CD14-positive monocyte (primary cell): ENCODE results near the gene SLC35B3. TPM values are rescaled to one million over a fixed set of nuclear protein-coding genes. Genes with fewer than 3 reads are reported as not detected.

Experiments
- DNase-seq, 3 donors: peaks; one replicate each; pipeline ENCODE4 v3.0.0-alpha.2; 2011 to 2022
- H2AFZ ChIP-seq: 2 replicates; pipeline ENCODE4 v1.6.0; 2012; ENCODE audit warnings: mild to moderate bottlenecking, low read depth, low read length, inconsistent platforms; ENCODE audit not compliant: insufficient read depth, poor library complexity, severe bottlenecking
- H3K27ac ChIP-seq, 2 donors: 1 replicate in 1 of 2; 2 replicates in 1 of 2; pipeline ENCODE4 v1.5.1; 2012 to 2013; ENCODE audit warnings: low read length in 2 of 2, control low read depth in 1 of 2, inconsistent platforms in 1 of 2, low read depth in 1 of 2, mild to moderate bottlenecking in 1 of 2
- H3K27me3 ChIP-seq, 2 donors: one replicate each; pipeline versions ENCODE4 v1.6.0 to v1.6.1; 2011 to 2013; ENCODE audit warnings: low read length in 2 of 2; ENCODE audit not compliant: control insufficient read depth in 2 of 2, insufficient read depth in 2 of 2
- H3K36me3 ChIP-seq, 2 donors: replicated peaks in 1 of 2; 1 replicate in 1 of 2; 2 replicates in 1 of 2; pipeline versions ENCODE4 v1.5.1 to v1.6.1; 2012 to 2013; ENCODE audit warnings: low read length in 2 of 2, control low read depth in 1 of 2, inconsistent platforms in 1 of 2, mild to moderate bottlenecking in 1 of 2; ENCODE audit not compliant: insufficient read depth in 2 of 2, control insufficient read depth in 1 of 2
- H3K4me1 ChIP-seq, 2 donors: 1 replicate in 1 of 2; 2 replicates in 1 of 2; pipeline versions ENCODE4 v1.5.1 to v1.6.1; 2012 to 2013; ENCODE audit warnings: low read length in 2 of 2, control low read depth in 1 of 2, inconsistent platforms in 1 of 2, mild to moderate bottlenecking in 1 of 2, moderate library complexity in 1 of 2; ENCODE audit not compliant: insufficient read depth in 2 of 2, control insufficient read depth in 1 of 2
- H3K4me2 ChIP-seq: replicated peaks from 2 replicates; pipeline ENCODE3; 2012; ENCODE audit warnings: low read length, moderate library complexity, mild to moderate bottlenecking; ENCODE audit not compliant: poor library complexity, severe bottlenecking; ENCODE audit errors: extremely low read depth
- H3K4me3 ChIP-seq, 3 experiments: fragments of 200-600 bp in 1 of 3; sonication (generic) in 1 of 3; replicated peaks in 1 of 3; 1 replicate in 2 of 3; 2 replicates in 1 of 3; pipeline ENCODE4 v1.5.1; 2011 to 2013; ENCODE audit warnings: low read length in 3 of 3, mild to moderate bottlenecking in 3 of 3, control low read depth in 2 of 3, low read depth in 2 of 3, inconsistent platforms in 1 of 3, moderate library complexity in 1 of 3
- H3K79me2 ChIP-seq: 2 replicates; pipeline ENCODE4 v1.6.0; 2012; ENCODE audit warnings: mild to moderate bottlenecking, control low read depth, inconsistent platforms, low read length, moderate library complexity; ENCODE audit not compliant: insufficient read depth
- H3K9ac ChIP-seq: 2 replicates; pipeline ENCODE4 v1.6.0; 2017; ENCODE audit warnings: low read length, mild to moderate bottlenecking; ENCODE audit not compliant: insufficient read depth, poor library complexity, severe bottlenecking
- H3K9me3 ChIP-seq, 2 donors: replicated peaks in 1 of 2; 1 replicate in 1 of 2; 2 replicates in 1 of 2; pipeline versions ENCODE4 v1.5.1 to v1.6.1; 2012 to 2013; ENCODE audit warnings: low read length in 2 of 2, control low read depth in 1 of 2; ENCODE audit not compliant: control insufficient read depth in 1 of 2, insufficient read depth in 1 of 2
- H4K20me1 ChIP-seq: 2 replicates; pipeline ENCODE4 v1.6.0; 2012; ENCODE audit warnings: mild to moderate bottlenecking, low read length, control low read depth, moderate library complexity; ENCODE audit not compliant: insufficient read depth
- H3K27ac Mint-ChIP-seq, 7 donors: one replicate each; pipeline ENCODE4 v1.8.0; 2020; ENCODE audit warnings: mild to moderate bottlenecking in 7 of 7, mixed read lengths in 7 of 7, moderate library complexity in 6 of 7, inconsistent platforms in 2 of 7
- H3K27me3 Mint-ChIP-seq, 3 donors: one replicate each; pipeline ENCODE4 v1.8.0; 2021 to 2022; ENCODE audit warnings: low read depth in 3 of 3, mild to moderate bottlenecking in 3 of 3, mixed read lengths in 3 of 3, moderate library complexity in 3 of 3, inconsistent platforms in 1 of 3
- H3K36me3 Mint-ChIP-seq, 2 donors: one replicate each; pipeline ENCODE4 v1.8.0; 2020; ENCODE audit warnings: mixed read lengths in 2 of 2, inconsistent platforms in 1 of 2, mild to moderate bottlenecking in 1 of 2
- H3K4me1 Mint-ChIP-seq: one replicate; pipeline ENCODE4 v1.8.0; 2020; ENCODE audit warnings: mild to moderate bottlenecking, mixed read lengths
- H3K4me3 Mint-ChIP-seq, 2 donors: one replicate each; pipeline ENCODE4 v1.8.0; 2020; ENCODE audit warnings: mild to moderate bottlenecking in 2 of 2, mixed read lengths in 2 of 2, moderate library complexity in 1 of 2
- H3K9me3 Mint-ChIP-seq, 7 donors: one replicate each; pipeline ENCODE4 v1.8.0; 2020 to 2022; ENCODE audit warnings: mixed read lengths in 7 of 7, mild to moderate bottlenecking in 6 of 7, moderate library complexity in 6 of 7, inconsistent platforms in 2 of 7
- CTCF ChIP-seq: fragments of 200-600 bp; IDR thresholded peaks from one replicate; pipeline ENCODE4 v1.8.0; 2022; ENCODE audit warnings: antibody characterized with exemption, mild to moderate bottlenecking
- WGBS: methylation state at CpG from one replicate; pipeline ENCODE4 v1.1.5; 2013; ENCODE audit warnings: missing lambda C conversion rate; ENCODE audit not compliant: insufficient coverage; 5-methylcytosine and 5-hydroxymethylcytosine counted together
- intact Hi-C, 2 donors: fragments of 100-400 bp; cut with micrococcal nuclease; formaldehyde crosslinking; loops; one replicate each; pipeline versions ENCODE4 v1.15.0 to v1.15.1; 2023
- polyA plus RNA-seq, 3 donors: library from polyadenylated mRNA; depleted of rRNA in 1 of 3; unstranded in 2 of 3; stranded (reverse) in 1 of 3; fragments of 300-500 nt in 2 of 3; fragments of >200 nt in 1 of 3; fragmentation: Illumina TruSeq in 2 of 3; gene quantifications; 1 replicate in 2 of 3; 2 replicates in 1 of 3; pipeline ENCODE4 v1.2.3, GENCODE V29; 2012 to 2021

SLC35B3 gene
- polyA plus RNA-seq, 3 donors: 7.9 to 14.0 (median 9.3) TPM

- intact Hi-C loops: no loop called here
- no peak for TF ChIP-seq CTCF
Observed at GRCh38 chr6:8389036-8389818, 46.1 kb downstream of the SLC35B3 start.

GRCh38 chr6:8387942-8388437 lies 47.4 kb downstream of the SLC35B3 start:
- H3K36me3 ChIP-seq: no peaks in the 10 kb centered on the region

More at GRCh38 chr6:8389036-8389818, 46.1 kb downstream of the SLC35B3 start:
- H3K4me1 ChIP-seq: no peaks in the 10 kb centered on the region
- H3K9ac ChIP-seq: no peak overlapping the region
- no peak overlapping the region for H3K4me3 ChIP-seq
- no peak overlapping the region for H3K27ac ChIP-seq
- H3K27me3 ChIP-seq: no peaks in the 10 kb centered on the region
- no peaks in the 10 kb centered on the region for H3K9me3 ChIP-seq
- no peak overlapping the region for H3K4me3 Mint-ChIP-seq
- H3K9me3 Mint-ChIP-seq: peaks cover 0 to 7% (median 2%) of the 10 kb centered on the region in 7 donors
- no peaks in the 10 kb centered on the region for H3K79me2 ChIP-seq
- H2AFZ ChIP-seq: no peak overlapping the region
- no peak for DNase-seq
- H3K27me3 Mint-ChIP-seq: peaks cover 0 to 5% (median 0%) of the 10 kb centered on the region in 3 donors
- H3K36me3 ChIP-seq: no peaks in the 10 kb centered on the region
- no peaks in the 10 kb centered on the region for H3K36me3 Mint-ChIP-seq
- H4K20me1 ChIP-seq: no peaks in the 10 kb centered on the region
- H3K4me1 Mint-ChIP-seq: peaks cover 4% of the 10 kb centered on the region
- no peak overlapping the region for H3K4me2 ChIP-seq
- 87% methylated on average over 3 of the region's 4 CpGs for WGBS
- H3K27ac Mint-ChIP-seq: no peak overlapping the region

More at GRCh38 chr6:8387942-8388437, 47.4 kb downstream of the SLC35B3 start:
- no peak for DNase-seq
- Histone ChIP-seq H3K9me3 (no peaks in the 10 kb centered on the region), H3K4me1 (no peaks in the 10 kb centered on the region), H4K20me1 (no peaks in the 10 kb centered on the region), H3K27ac (no peak overlapping the region), H3K9ac (no peak overlapping the region), H3K27me3 (no peaks in the 10 kb centered on the region), H2AFZ (no peak overlapping the region), H3K79me2 (no peaks in the 10 kb centered on the region), H3K4me2 (no peak overlapping the region), H3K4me3 (no peak overlapping the region)
- peaks cover 0 to 5% (median 0%) of the 10 kb centered on the region in 3 donors for H3K27me3 Mint-ChIP-seq
- no peak overlapping the region for H3K4me3 Mint-ChIP-seq
- peaks cover 0 to 11% (median 3%) of the 10 kb centered on the region in 7 donors for H3K9me3 Mint-ChIP-seq
- H3K36me3 Mint-ChIP-seq: no peaks in the 10 kb centered on the region
- intact Hi-C loops: no loop called here
- 89% methylated on average over 10 of the region's 11 CpGs for WGBS
- H3K4me1 Mint-ChIP-seq: peaks cover 4% of the 10 kb centered on the region
- H3K27ac Mint-ChIP-seq: no peak overlapping the region
- no peak for TF ChIP-seq CTCF
